Mesodermal cell (in vitro differentiated cells): ENCODE measurements around the gene CAMSAP3.

ENCODE experiments used
- H3K27ac ChIP-seq: 2 replicates; pipeline ENCODE4 v1.7.0; 2013; ENCODE audit warnings: mild to moderate bottlenecking, low read depth, low read length, moderate library complexity; ENCODE audit not compliant: severe bottlenecking
- H3K36me3 ChIP-seq: 2 replicates; pipeline ENCODE4 v1.7.1; 2013; ENCODE audit warnings: mild to moderate bottlenecking, low read length, moderate library complexity; ENCODE audit not compliant: control insufficient read depth, insufficient read depth
- H3K4me1 ChIP-seq: one replicate; pipeline ENCODE4 v1.7.1; 2013; ENCODE audit warnings: mild to moderate bottlenecking, low read length; ENCODE audit not compliant: insufficient read depth, control insufficient read depth, poor library complexity, severe bottlenecking
- H3K4me3 ChIP-seq: 2 replicates; pipeline ENCODE4 v1.7.0; 2013; ENCODE audit warnings: low read length, control low read depth, mild to moderate bottlenecking; ENCODE audit not compliant: insufficient read depth, poor library complexity, severe bottlenecking; ENCODE audit errors: extremely low read depth
- H3K9me3 ChIP-seq: 2 replicates; pipeline ENCODE4 v1.7.1; 2013; ENCODE audit warnings: mild to moderate bottlenecking, low read length, moderate library complexity; ENCODE audit not compliant: control insufficient read depth
- WGBS, 2 experiments: methylation state at CpG; one replicate each; pipeline ENCODE4 v1.1.5; 2013; ENCODE audit warnings: missing lambda C conversion rate in 2 of 2; ENCODE audit not compliant: insufficient coverage in 2 of 2; 5-methylcytosine and 5-hydroxymethylcytosine counted together

Gene CAMSAP3

DNA sequence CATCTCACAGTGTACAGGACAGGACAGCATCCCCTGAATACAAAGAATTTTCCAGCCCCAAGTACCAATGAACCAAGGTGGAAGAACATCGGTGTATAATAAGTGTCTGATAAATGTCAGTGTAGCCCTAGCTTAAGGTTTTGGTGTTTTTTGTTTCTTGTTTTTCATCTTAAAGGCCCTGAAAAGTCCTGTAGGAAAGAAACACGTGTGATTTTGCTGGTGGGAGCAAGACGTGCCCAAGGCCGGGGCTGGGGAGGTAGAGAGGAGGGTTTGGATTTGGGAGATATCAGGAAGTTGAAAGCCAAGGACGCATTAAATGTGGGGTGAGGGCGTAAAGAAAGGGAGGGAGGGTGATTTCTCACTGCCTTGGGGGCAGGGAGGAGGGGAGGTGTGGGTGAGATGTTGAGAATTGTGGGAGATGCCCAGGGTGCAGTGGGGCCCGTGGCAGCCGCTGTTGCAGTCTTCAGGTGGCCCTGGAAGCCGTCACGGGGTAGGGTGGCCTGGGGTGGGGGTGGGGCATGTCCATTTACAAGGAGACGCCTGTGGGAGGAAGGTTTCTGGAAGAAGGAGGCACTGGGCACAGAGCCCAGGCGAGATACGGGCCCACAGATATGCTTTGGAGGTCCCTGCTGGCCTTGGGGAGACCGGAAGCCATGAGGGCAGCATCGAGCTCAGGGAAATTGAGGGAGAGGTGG, 6.7 kb downstream of the CAMSAP3 start:
- Histone ChIP-seq H3K36me3 (no peaks in the 10 kb centered on the region), H3K27ac (no peak overlapping the region)
- WGBS, 2 experiments: 70 to 76% methylated on average over 13 of the region's 15 CpGs

GRCh38 chr19:7602935-7603497, 7.4 kb downstream of the CAMSAP3 start:
- H3K36me3 ChIP-seq: no peaks in the 10 kb centered on the region
- no peaks in the 10 kb centered on the region for H3K9me3 ChIP-seq
- H3K27ac ChIP-seq: no peak overlapping the region
- no peak overlapping the region for H3K4me3 ChIP-seq
- H3K4me1 ChIP-seq: no peaks in the 10 kb centered on the region
- WGBS, 2 experiments: 89 to 91% methylated on average over 7 to 9 of the region's 11 CpGs

More for the DNA sequence above, 6.7 kb downstream of the CAMSAP3 start:
- Histone ChIP-seq H3K4me1 (no peaks in the 10 kb centered on the region), H3K4me3 (no peak overlapping the region), H3K9me3 (no peaks in the 10 kb centered on the region)

- H3K36me3 ChIP-seq: no peaks in the 10 kb centered on the region
- H3K27ac ChIP-seq: no peak overlapping the region
- no peaks in the 10 kb centered on the region for H3K4me1 ChIP-seq
- H3K9me3 ChIP-seq: no peaks in the 10 kb centered on the region
- 89 to 94% methylated on average over 8 to 9 of the region's 9 CpGs for WGBS, 2 experiments
- no peak overlapping the region for H3K4me3 ChIP-seq
Observed at GRCh38 chr19:7603919-7604318, 8.3 kb downstream of the CAMSAP3 start.

DNA sequence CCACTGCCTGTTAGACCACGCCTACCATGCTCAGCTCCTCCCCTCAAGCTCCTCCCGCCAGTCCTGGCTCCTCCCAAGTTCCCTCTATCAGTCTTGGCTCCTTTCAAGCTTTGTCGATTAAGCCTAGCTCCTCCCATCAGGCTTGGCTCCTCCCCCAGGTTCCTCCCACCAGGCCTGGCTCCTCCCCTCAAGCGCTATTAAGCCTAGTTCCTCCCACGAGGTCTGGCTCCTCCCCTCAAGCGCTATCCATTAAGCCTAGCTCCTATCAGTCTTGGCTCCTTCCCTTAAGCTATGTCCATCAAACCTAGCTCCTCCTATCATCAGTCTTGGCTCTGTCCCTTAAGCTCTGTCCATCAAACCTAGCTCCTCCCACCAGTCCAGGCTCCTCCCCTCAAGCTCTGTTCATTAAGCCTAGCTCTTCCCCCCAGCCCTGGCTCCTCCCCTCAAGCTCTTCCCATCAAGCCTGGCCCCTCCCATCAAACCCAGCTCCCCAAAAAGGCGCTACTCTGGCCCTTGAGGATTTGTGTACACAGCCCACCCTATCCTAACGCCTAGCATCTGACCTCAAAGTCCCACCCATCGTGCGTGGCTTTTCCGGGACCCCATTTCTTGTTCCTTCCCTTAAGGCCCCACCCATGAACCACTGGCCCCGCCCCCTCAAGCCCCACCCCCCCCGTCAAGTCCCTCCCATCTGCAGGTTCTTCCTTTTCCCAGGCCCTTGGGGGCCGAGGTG, 10.0 kb downstream of the CAMSAP3 start:
- no peaks in the 10 kb centered on the region for H3K36me3 ChIP-seq
- no peak overlapping the region for H3K4me3 ChIP-seq
- 86 to 87% methylated on average over 7 to 8 of the region's 14 CpGs for WGBS, 2 experiments
- H3K9me3 ChIP-seq: no peaks in the 10 kb centered on the region
- H3K27ac ChIP-seq: no peak overlapping the region
- H3K4me1 ChIP-seq: no peaks in the 10 kb centered on the region

GRCh38 chr19:7606289-7606688, 10.6 kb downstream of the CAMSAP3 start:
- Histone ChIP-seq H3K4me3 (no peak overlapping the region), H3K4me1 (no peaks in the 10 kb centered on the region), H3K9me3 (no peaks in the 10 kb centered on the region), H3K27ac (no peak overlapping the region), H3K36me3 (no peaks in the 10 kb centered on the region)
- 96 to 100% methylated on average over 7 to 16 of the region's 17 CpGs for WGBS, 2 experiments

GRCh38 chr19:7607212-7607873, 11.7 kb downstream of the CAMSAP3 start:
- Histone ChIP-seq H3K9me3 (no peaks in the 10 kb centered on the region), H3K4me3 (no peak overlapping the region), H3K4me1 (no peaks in the 10 kb centered on the region), H3K27ac (no peak overlapping the region), H3K36me3 (no peaks in the 10 kb centered on the region)
- 80 to 83% methylated on average over 1 to 5 of the region's 10 CpGs for WGBS, 2 experiments

DNA sequence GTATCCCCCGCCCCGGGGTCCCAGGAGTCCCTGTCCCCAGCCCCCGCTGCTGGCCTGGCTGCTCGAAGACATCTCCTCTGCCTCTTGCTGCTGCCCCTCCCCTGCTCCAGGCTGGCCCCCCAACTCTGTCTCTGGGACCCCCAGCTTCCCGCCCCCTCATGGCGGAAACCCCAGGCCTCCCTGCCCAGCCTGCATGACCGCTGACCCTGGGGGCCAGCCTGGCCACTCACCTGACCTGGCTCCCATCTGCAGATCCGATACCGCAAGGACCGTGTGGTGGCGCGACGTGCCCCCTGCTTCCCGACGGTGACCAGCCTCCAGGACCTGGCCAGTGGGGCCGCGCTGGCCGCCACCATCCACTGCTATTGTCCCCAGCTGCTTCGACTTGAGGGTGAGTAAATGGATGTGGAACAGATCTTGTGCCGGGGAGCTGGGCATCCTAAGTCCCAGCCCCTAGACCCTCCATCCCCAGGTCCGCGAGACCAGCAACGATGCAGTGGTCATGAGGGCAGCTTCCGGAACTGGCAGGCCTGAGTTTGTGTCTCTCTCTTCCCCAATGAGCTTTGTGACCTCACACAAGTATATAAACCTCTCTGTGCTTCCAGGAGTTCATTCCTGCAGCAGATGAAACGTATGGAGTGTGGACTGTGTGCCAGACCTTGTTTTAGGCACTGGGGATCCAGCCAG, 12.4 kb downstream of the CAMSAP3 start:
- Histone ChIP-seq H3K4me3 (no peak overlapping the region), H3K4me1 (no peaks in the 10 kb centered on the region), H3K27ac (no peak overlapping the region), H3K9me3 (no peaks in the 10 kb centered on the region), H3K36me3 (no peaks in the 10 kb centered on the region)
- WGBS, 2 experiments: 92 to 95% methylated on average over 13 to 16 of the region's 25 CpGs

DNA sequence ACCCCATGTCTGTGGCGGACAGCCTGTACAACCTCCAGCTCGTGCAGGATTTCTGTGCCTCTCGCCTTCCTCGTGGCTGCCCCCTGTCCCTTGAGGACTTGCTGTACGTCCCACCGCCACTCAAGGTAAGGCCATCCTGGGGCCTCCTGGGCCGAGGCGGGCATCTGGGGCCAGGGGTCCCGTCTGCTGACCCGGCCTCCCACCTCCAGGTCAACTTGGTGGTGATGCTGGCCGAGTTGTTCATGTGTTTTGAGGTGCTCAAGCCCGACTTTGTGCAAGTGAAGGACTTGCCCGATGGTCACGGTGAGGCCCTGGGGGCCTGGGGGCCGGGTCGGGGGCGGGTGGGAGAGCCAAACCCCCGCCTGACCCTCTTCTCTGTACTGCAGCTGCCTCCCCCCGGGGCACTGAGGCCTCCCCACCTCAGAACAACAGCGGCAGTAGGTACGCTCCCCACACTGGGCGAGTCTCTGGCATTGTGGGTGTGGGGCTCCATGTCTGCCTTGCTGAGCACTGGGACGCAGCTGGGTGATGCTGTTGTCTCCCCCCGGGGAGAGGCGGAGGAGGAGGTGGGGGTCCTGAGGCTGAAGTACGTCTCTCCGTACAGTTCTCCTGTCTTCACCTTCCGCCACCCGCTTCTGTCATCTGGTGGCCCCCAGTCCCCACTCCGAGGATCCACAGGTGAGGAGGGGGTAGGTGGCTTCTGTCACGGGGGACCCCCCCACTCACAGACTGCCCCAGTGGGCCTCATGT, 15.0 kb downstream of the CAMSAP3 start:
- Histone ChIP-seq H3K4me3 (no peak overlapping the region), H3K9me3 (no peaks in the 10 kb centered on the region), H3K27ac (no peak overlapping the region), H3K36me3 (no peaks in the 10 kb centered on the region), H3K4me1 (no peaks in the 10 kb centered on the region)
- WGBS, 2 experiments: 84 to 94% methylated on average over 11 to 23 of the region's 31 CpGs

DNA sequence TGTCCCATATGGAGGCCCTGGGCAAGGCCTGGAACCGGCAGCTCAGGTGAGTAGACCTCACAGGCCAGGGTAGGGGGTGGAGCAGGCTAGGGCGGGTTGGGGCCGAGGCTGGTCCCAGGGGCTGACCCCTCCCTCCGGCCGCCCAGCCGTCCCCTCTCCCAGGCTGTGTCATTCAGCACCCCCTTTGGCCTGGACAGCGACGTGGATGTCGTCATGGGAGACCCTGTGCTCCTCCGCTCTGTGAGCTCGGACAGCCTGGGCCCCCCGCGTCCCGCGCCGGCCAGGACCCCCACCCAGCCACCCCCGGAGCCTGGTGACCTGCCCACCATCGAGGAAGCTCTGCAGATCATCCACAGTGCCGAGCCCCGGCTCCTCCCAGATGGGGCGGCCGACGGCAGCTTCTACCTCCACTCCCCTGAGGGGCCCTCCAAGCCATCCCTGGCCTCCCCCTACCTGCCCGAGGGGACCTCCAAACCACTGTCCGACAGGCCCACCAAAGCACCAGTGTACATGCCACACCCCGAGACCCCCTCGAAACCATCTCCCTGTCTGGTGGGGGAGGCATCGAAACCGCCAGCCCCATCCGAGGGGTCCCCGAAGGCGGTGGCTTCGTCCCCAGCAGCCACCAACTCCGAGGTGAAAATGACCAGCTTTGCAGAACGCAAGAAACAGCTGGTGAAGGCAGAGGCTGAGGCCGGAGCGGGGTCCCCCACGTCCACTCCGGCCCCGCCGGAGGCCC, 16.0 kb downstream of the CAMSAP3 start:
- no peaks in the 10 kb centered on the region for H3K9me3 ChIP-seq
- no peaks in the 10 kb centered on the region for H3K4me1 ChIP-seq
- WGBS, 2 experiments: 88 to 95% methylated on average over 33 to 39 of the region's 41 CpGs
- H3K36me3 ChIP-seq: no peaks in the 10 kb centered on the region
- no peak overlapping the region for H3K27ac ChIP-seq
- no peak overlapping the region for H3K4me3 ChIP-seq
